OCI-LY3 (cell line): ENCODE results near the gene TBXAS1.

ENCODE experiments used
- CTCF ChIP-seq: fragments of 200-600, 300-600 bp; sonication (generic); IDR thresholded peaks from 2 replicates; pipeline ENCODE4 v1.5.1; 2014; ENCODE audit warnings: antibody characterized with exemption, low read length, low read depth
- EZH2phosphoT487 ChIP-seq: fragments of 200-600 bp; shearing (Covaris generic); IDR thresholded peaks from 2 replicates; pipeline ENCODE4 v1.6.1; 2018; ENCODE audit warnings: antibody characterized with exemption, mixed run types, low read depth

- TF ChIP-seq CTCF (no peak), EZH2phosphoT487 (no peak)
These were observed 210.8 kb downstream of the TBXAS1 start for GRCh38 chr7:140039896-140040295.
